Measurements from ENCODE around the gene APOC3.

DNA sequence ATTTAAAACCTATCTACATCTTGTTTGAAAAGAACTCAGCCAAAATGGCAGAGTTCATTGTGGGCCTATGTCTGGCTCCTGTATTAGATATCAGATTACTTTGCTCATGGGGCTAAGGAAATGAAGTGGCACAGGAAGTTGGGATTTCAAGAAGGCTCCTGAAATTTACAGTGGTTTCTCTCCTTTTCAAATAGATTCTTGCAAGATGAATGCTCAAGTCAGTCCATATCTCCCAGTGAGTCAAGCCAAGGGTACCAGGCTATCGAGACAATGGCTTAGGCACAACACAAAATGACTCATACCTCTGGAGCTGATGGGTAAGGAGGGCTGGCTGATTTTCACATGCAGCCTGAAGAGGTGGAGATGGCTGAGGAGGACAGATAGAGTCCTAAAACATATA lies 31.8 kb downstream of the APOC3 start:
- TF ChIP-seq, protein P1, sequence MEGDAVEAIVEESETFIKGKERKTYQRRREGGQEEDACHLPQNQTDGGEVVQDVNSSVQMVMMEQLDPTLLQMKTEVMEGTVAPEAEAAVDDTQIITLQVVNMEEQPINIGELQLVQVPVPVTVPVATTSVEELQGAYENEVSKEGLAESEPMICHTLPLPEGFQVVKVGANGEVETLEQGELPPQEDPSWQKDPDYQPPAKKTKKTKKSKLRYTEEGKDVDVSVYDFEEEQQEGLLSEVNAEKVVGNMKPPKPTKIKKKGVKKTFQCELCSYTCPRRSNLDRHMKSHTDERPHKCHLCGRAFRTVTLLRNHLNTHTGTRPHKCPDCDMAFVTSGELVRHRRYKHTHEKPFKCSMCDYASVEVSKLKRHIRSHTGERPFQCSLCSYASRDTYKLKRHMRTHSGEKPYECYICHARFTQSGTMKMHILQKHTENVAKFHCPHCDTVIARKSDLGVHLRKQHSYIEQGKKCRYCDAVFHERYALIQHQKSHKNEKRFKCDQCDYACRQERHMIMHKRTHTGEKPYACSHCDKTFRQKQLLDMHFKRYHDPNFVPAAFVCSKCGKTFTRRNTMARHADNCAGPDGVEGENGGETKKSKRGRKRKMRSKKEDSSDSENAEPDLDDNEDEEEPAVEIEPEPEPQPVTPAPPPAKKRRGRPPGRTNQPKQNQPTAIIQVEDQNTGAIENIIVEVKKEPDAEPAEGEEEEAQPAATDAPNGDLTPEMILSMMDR (IDR thresholded peaks at IDR 0.05) = no peak
- no peak for TF ChIP-seq POLR2A (IDR thresholded peaks at IDR 0.05)

Measured in body of pancreas (tissue), 4 donors.